HFFc6 (cell line): Measurements from ENCODE around the gene KCNIP2. TPM values are rescaled to one million over a fixed set of nuclear protein-coding genes. Genes with fewer than 3 reads are reported as not detected.

Experiments
- DNase-seq: peaks from one replicate; pipeline ENCODE4 v3.0.0-alpha.2; 2018
- H3K27ac Mint-ChIP-seq: 2 replicates; pipeline ENCODE4 v1.8.0; 2020; ENCODE audit warnings: mild to moderate bottlenecking, mixed read lengths
- H3K27me3 Mint-ChIP-seq: 2 replicates; pipeline ENCODE4 v1.8.0; 2021; ENCODE audit warnings: mild to moderate bottlenecking, moderate library complexity, mixed read lengths; ENCODE audit not compliant: insufficient read depth
- H3K36me3 Mint-ChIP-seq: 2 replicates; pipeline ENCODE4 v1.8.0; 2021; ENCODE audit warnings: low read depth, mixed read lengths
- H3K4me1 Mint-ChIP-seq: 2 replicates; pipeline ENCODE4 v1.8.0; 2020; ENCODE audit warnings: low read depth, mixed read lengths
- H3K4me3 Mint-ChIP-seq: 2 replicates; pipeline ENCODE4 v1.8.0; 2020; ENCODE audit warnings: mild to moderate bottlenecking, moderate library complexity, mixed read lengths
- H3K9me3 Mint-ChIP-seq: 2 replicates; pipeline ENCODE4 v1.8.0; 2020; ENCODE audit warnings: mild to moderate bottlenecking, mixed read lengths
- CTCF ChIP-seq: fragments of 200-600 bp; sonication (generic); IDR thresholded peaks from 2 replicates; pipeline ENCODE4 v1.5.0; 2021; ENCODE audit warnings: antibody characterized with exemption, mild to moderate bottlenecking
- total RNA-seq, 6 experiments: library from RNA; stranded (reverse); fragmentation: NEBNext Ultra II Directional; extraction: Animal tissue kit (Norgen Biotek cat#: 25700); gene quantifications; 2 replicates in 1 of 6; 3 replicates in 5 of 6; pipeline ENCODE4 v1.2.3, GENCODE V29; 2021

Gene KCNIP2
- total RNA-seq, 6 experiments from 2014 or later = 0.31 to 1.3 (median 0.50) TPM

- Mint-ChIP-seq H3K9me3 (peaks cover 13% of the 10 kb centered on the region), H3K4me1 (peaks cover 12% of the 10 kb centered on the region), H3K36me3 (peaks cover 26% of the 10 kb centered on the region), H3K27ac (no peak overlapping the region), H3K27me3 (peaks cover 1% of the 10 kb centered on the region; the same call in 1 of the 2 replicates), H3K4me3 (no peak overlapping the region)
- DNase-seq = no peak
- no peak for TF ChIP-seq CTCF
These were observed 15.3 kb upstream of the KCNIP2 start for GRCh38 chr10:101858723-101859500.

- H3K4me3 Mint-ChIP-seq = no peak overlapping the region
- peaks cover 13% of the 10 kb centered on the region for H3K9me3 Mint-ChIP-seq
- H3K4me1 Mint-ChIP-seq = peaks cover 12% of the 10 kb centered on the region
- DNase-seq = no peak
- TF ChIP-seq CTCF = no peak
- peaks cover 26% of the 10 kb centered on the region for H3K36me3 Mint-ChIP-seq
- peaks cover 1% of the 10 kb centered on the region; the same call in 1 of the 2 replicates for H3K27me3 Mint-ChIP-seq
- H3K27ac Mint-ChIP-seq = no peak overlapping the region
These were observed 14.3 kb upstream of the KCNIP2 start for GRCh38 chr10:101857802-101858476.

- peaks cover 18% of the 10 kb centered on the region for H3K36me3 Mint-ChIP-seq
- peaks cover 13% of the 10 kb centered on the region for H3K9me3 Mint-ChIP-seq
- no peak for TF ChIP-seq CTCF
- no peak overlapping the region for H3K27ac Mint-ChIP-seq
- H3K4me3 Mint-ChIP-seq = no peak overlapping the region
- H3K4me1 Mint-ChIP-seq = peaks cover 12% of the 10 kb centered on the region
- peak; percentile 33 for DNase-seq
- no peaks in the 10 kb centered on the region for H3K27me3 Mint-ChIP-seq
These were observed 13.0 kb upstream of the KCNIP2 start for GRCh38 chr10:101856626-101857025.

- Mint-ChIP-seq H3K4me3 (no peak overlapping the region), H3K4me1 (peaks cover 17% of the 10 kb centered on the region), H3K27ac (no peak overlapping the region), H3K9me3 (no peaks in the 10 kb centered on the region), H3K27me3 (no peaks in the 10 kb centered on the region), H3K36me3 (no peaks in the 10 kb centered on the region; the same call in 1 of the 2 replicates)
- DNase-seq = no peak
- TF ChIP-seq CTCF = no peak
These were observed 8.0 kb upstream of the KCNIP2 start for GRCh38 chr10:101851411-101852116.

GRCh38 chr10:101850749-101851148 is 7.1 kb upstream of the KCNIP2 start:
- Mint-ChIP-seq H3K27me3 (no peaks in the 10 kb centered on the region), H3K9me3 (no peaks in the 10 kb centered on the region), H3K27ac (no peak overlapping the region), H3K4me1 (peaks cover 12% of the 10 kb centered on the region), H3K4me3 (no peak overlapping the region), H3K36me3 (no peaks in the 10 kb centered on the region; the same call in 1 of the 2 replicates)
- TF ChIP-seq CTCF = no peak
- no peak for DNase-seq
